ENCODE data around the gene KCNJ14.

GRCh38 chr19:48455908-48456562, 661 bp downstream of the KCNJ14 start:
- no peak for TF ChIP-seq CTCF (IDR thresholded peaks at IDR 0.05)
- no peak for TF ChIP-seq POLR2A (IDR thresholded peaks at IDR 0.05)
- TF ChIP-seq EP300 (IDR thresholded peaks at IDR 0.05): no peak
